Endothelial cell of umbilical vein (primary cell): ENCODE measurements around the gene PSD2. TPM values are rescaled to one million over a fixed set of nuclear protein-coding genes. Genes with fewer than 3 reads are reported as not detected.

Experiments used
- BruUV-seq: library from RNA; stranded (reverse); fragments of 400-500 nt; replicated peaks from 2 replicates; lab custom pipeline; 2021; lab: Mats Ljungman, UMichigan
- CTCF ChIA-PET: fragments of 300-600, 350-600 bp; sonication (Branson Sonifier 250); formaldehyde crosslinking; loops from one replicate; lab custom pipeline; 2021; ENCODE audit warnings: antibody characterized with exemption, inconsistent platforms; lab: Charles Lee
- POLR2A ChIA-PET: fragments of 300-600, 350-600 bp; sonication (Branson Sonifier 250); formaldehyde crosslinking; loops from one replicate; lab custom pipeline; 2021; ENCODE audit warnings: antibody characterized with exemption, inconsistent platforms; lab: Charles Lee
- DNase-seq: peaks from one replicate; pipeline ENCODE4 v3.0.0-alpha.2; 2011; ENCODE audit warnings: low read depth, low spot score
- FAIRE-seq: peaks from 2 replicates; lab custom pipeline; 2011; peaks lifted over from hg19 to GRCh38; lab: Jason Lieb, UNC
- H2AFZ ChIP-seq: 2 replicates; pipeline ENCODE4 v1.6.0; 2012; ENCODE audit warnings: low read depth, low read length, control low read depth, inconsistent platforms
- H3K27ac ChIP-seq: 2 replicates; pipeline ENCODE4 v1.5.1; 2011; ENCODE audit warnings: low read depth, mild to moderate bottlenecking, control low read depth, low read length, moderate library complexity; ENCODE audit not compliant: insufficient read depth
- H3K27me3 ChIP-seq, 2 experiments: 2 replicates each; pipeline versions ENCODE4 v1.6.0 to v1.6.1; 2011; ENCODE audit warnings: low read length in 2 of 2, mixed read lengths in 1 of 2; ENCODE audit not compliant: control insufficient read depth in 2 of 2, insufficient read depth in 2 of 2
- H3K36me3 ChIP-seq, 2 experiments: 2 replicates in 1 of 2; 3 replicates in 1 of 2; pipeline ENCODE4 v1.5.1; 2011; ENCODE audit warnings: low read length in 2 of 2, mild to moderate bottlenecking in 1 of 2, moderate library complexity in 1 of 2; ENCODE audit not compliant: control insufficient read depth in 2 of 2, insufficient read depth in 2 of 2; ENCODE audit errors: extremely low read depth in 1 of 2
- H3K4me1 ChIP-seq: 3 replicates; pipeline ENCODE4 v1.5.1; 2011; ENCODE audit warnings: mild to moderate bottlenecking, low read length; ENCODE audit not compliant: control insufficient read depth, insufficient read depth; ENCODE audit errors: extremely low read depth
- H3K4me2 ChIP-seq: 2 replicates; pipeline ENCODE4 v1.6.1; 2011; ENCODE audit warnings: low read length, control low read depth, mixed read lengths; ENCODE audit not compliant: insufficient read depth
- H3K4me3 ChIP-seq, 3 experiments: fragments of 200-600 bp in 1 of 3; sonication (generic), shearing (Covaris generic) in 1 of 3; replicated peaks in 1 of 3; 2 replicates each; pipeline ENCODE4 v1.5.1; 2011 to 2016; ENCODE audit warnings: control low read depth in 3 of 3, low read length in 3 of 3, mild to moderate bottlenecking in 2 of 3, inconsistent platforms in 1 of 3, low read depth in 1 of 3, moderate library complexity in 1 of 3; ENCODE audit not compliant: insufficient read depth in 1 of 3
- H3K79me2 ChIP-seq: 2 replicates; pipeline ENCODE4 v1.6.0; 2012; ENCODE audit warnings: low read length, inconsistent platforms; ENCODE audit not compliant: control insufficient read depth, insufficient read depth
- H3K9ac ChIP-seq: replicated peaks from 2 replicates; pipeline ENCODE3; 2011; ENCODE audit warnings: low read length, control low read depth; ENCODE audit not compliant: insufficient read depth; ENCODE audit errors: extremely low read depth
- H3K9me1 ChIP-seq: replicated peaks from 3 replicates; pipeline ENCODE4 v1.6.0; 2011; ENCODE audit warnings: mild to moderate bottlenecking, low read length; ENCODE audit not compliant: control insufficient read depth, insufficient read depth; ENCODE audit errors: extremely low read depth
- H3K9me3 ChIP-seq: replicated peaks from 2 replicates; pipeline ENCODE4 v1.5.1; 2012; ENCODE audit warnings: low read length, inconsistent platforms; ENCODE audit not compliant: control insufficient read depth, insufficient read depth
- H4K20me1 ChIP-seq: replicated peaks from 2 replicates; pipeline ENCODE3; 2011; ENCODE audit warnings: mild to moderate bottlenecking, low read length; ENCODE audit not compliant: control insufficient read depth, insufficient read depth; ENCODE audit errors: extremely low read depth
- EZH2 ChIP-seq: IDR thresholded peaks from 2 replicates; pipeline ENCODE4 v1.6.1; 2012; ENCODE audit warnings: borderline replicate concordance, low read depth, mild to moderate bottlenecking, moderate library complexity, low read length, inconsistent platforms; ENCODE audit not compliant: severe bottlenecking
- FOS ChIP-seq: IDR thresholded peaks from 2 replicates; pipeline ENCODE4 v1.6.1; 2011; ENCODE audit warnings: mild to moderate bottlenecking, low read length, moderate library complexity, borderline replicate concordance; ENCODE audit not compliant: insufficient read depth
- GATA2 ChIP-seq: IDR thresholded peaks from 2 replicates; pipeline ENCODE4 v1.7.0; 2011; ENCODE audit warnings: low read depth, mild to moderate bottlenecking, moderate library complexity, mixed read lengths, low read length; ENCODE audit not compliant: insufficient read length, insufficient read depth
- JUN ChIP-seq: IDR thresholded peaks from 2 replicates; pipeline ENCODE4 v1.6.1; 2011; ENCODE audit warnings: borderline replicate concordance, low read depth; ENCODE audit not compliant: insufficient read length, insufficient read depth
- MAX ChIP-seq: IDR thresholded peaks from 2 replicates; pipeline ENCODE4 v1.6.1; 2011; ENCODE audit not compliant: insufficient read depth, insufficient read length
- MYC ChIP-seq: IDR thresholded peaks from one replicate; pipeline ENCODE4 v1.6.1; 2011; ENCODE audit warnings: mild to moderate bottlenecking, low read depth, low read length
- POLR2A ChIP-seq: IDR thresholded peaks from 2 replicates; pipeline ENCODE4 v1.6.1; 2012; ENCODE audit warnings: low read depth, mild to moderate bottlenecking, control low read depth, low read length
- POLR2AphosphoS5 ChIP-seq: IDR thresholded peaks from 2 replicates; pipeline ENCODE4 v1.6.1; 2012; ENCODE audit warnings: low read depth, mild to moderate bottlenecking, control low read depth, low read length, moderate library complexity; ENCODE audit not compliant: insufficient read depth
- dilution Hi-C: fragments of 300-500 bp; cut with MboI; formaldehyde crosslinking; loops from one replicate; pipeline ENCODE4 v1.15.0; 2019; ENCODE audit warnings: low sequenced_read_pairs; ENCODE audit not compliant: extremely low pct_ligation_motif_present
- intact Hi-C: fragments of 100-400 bp; cut with micrococcal nuclease; formaldehyde crosslinking; loops from one replicate; pipeline ENCODE4 v1.10.0; 2022
- polyA plus RNA-seq, 4 experiments: library from polyadenylated mRNA; depleted of rRNA in 3 of 4; stranded (reverse) in 3 of 4; unstranded in 1 of 4; fragments of >200 nt; gene quantifications; 2 replicates each; pipeline versions ENCODE4 v1.2.1 to v1.2.3, GENCODE V29; 2011 to 2012; ENCODE audit warnings: missing spikeins in 1 of 4
- total RNA-seq: library from RNA; stranded (reverse); gene quantifications from 2 replicates; pipeline ENCODE4 v1.2.3, GENCODE V29; 2021
- TF ChIP-seq, protein P1 (sequence below), 2 donors: IDR thresholded peaks; 1 replicate in 1 of 2; 2 replicates in 1 of 2; pipeline ENCODE4 v1.5.1; 2011; ENCODE audit warnings: low read length in 2 of 2, mild to moderate bottlenecking in 2 of 2, moderate library complexity in 2 of 2, control low read depth in 1 of 2, inconsistent platforms in 1 of 2, low read depth in 1 of 2; ENCODE audit not compliant: insufficient read depth in 1 of 2; ENCODE audit errors: extremely low read depth in 1 of 2

PSD2 gene
- total and polyA plus RNA-seq, 2 donors (not counting 3 experiments of a cell fraction or from before 2014, with no cell fraction given): not detected

DNA sequence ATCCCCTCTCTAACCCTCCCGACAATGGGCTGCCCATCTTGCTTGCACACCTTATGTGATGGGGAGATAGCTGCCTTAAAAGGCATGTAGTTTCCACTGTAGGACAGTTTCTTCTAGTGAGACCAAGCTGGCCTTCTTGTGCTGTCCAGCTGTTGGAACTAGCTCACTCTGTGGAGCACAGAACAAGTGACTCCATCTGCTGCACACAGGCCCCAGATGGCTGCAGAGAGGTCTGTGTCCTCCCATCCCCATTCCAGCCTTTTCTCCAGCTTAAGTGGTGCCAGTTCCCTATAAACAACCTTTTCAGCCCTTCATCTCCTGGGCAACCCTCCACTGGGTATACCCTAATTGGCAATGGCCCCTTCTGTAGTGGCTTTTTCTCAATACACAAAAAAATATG lies 18.7 kb upstream of the PSD2 start:
- ChIA-PET POLR2A (interaction anchor here (0.8 kb wide), 1 partner anchor 294 kb away, joined by 5 read pairs; no protein-coding TSS in a partner anchor), CTCF (interaction anchor here (0.7 to 5.1 kb wide), 9 partner anchors 10 to 258 kb away, joined by 3 to 64 read pairs (median 4); no protein-coding TSS in a partner anchor)
- no peak overlapping the region for H2AFZ ChIP-seq
- TF ChIP-seq, protein P1, sequence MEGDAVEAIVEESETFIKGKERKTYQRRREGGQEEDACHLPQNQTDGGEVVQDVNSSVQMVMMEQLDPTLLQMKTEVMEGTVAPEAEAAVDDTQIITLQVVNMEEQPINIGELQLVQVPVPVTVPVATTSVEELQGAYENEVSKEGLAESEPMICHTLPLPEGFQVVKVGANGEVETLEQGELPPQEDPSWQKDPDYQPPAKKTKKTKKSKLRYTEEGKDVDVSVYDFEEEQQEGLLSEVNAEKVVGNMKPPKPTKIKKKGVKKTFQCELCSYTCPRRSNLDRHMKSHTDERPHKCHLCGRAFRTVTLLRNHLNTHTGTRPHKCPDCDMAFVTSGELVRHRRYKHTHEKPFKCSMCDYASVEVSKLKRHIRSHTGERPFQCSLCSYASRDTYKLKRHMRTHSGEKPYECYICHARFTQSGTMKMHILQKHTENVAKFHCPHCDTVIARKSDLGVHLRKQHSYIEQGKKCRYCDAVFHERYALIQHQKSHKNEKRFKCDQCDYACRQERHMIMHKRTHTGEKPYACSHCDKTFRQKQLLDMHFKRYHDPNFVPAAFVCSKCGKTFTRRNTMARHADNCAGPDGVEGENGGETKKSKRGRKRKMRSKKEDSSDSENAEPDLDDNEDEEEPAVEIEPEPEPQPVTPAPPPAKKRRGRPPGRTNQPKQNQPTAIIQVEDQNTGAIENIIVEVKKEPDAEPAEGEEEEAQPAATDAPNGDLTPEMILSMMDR (IDR thresholded peaks at IDR 0.05; ENCODE audit: extremely low read depth in 1 of 2, insufficient read depth in 1 of 2, low read depth in 1 of 2, low read length in 2 of 2): no peak
- TF ChIP-seq MYC (no peak), MAX (no peak)
- intact Hi-C loops (no loop called here), dilution Hi-C loops (no loop called here)
- H3K4me1 ChIP-seq: no peaks in the 10 kb centered on the region
- no peak overlapping the region for H3K27ac ChIP-seq
- H3K79me2 ChIP-seq: no peaks in the 10 kb centered on the region
- no TSS peak for BruUV-seq
- no peak overlapping the region for H3K4me3 ChIP-seq
- FAIRE-seq: no peak
- H4K20me1 ChIP-seq: no peaks in the 10 kb centered on the region
- no peak overlapping the region for H3K4me2 ChIP-seq
- peaks cover 8 to 15% of the 10 kb centered on the region in 2 experiments for H3K27me3 ChIP-seq
- H3K9ac ChIP-seq: no peak overlapping the region
- H3K9me3 ChIP-seq: no peaks in the 10 kb centered on the region
- DNase-seq: no peak
- no peaks in the 10 kb centered on the region for H3K36me3 ChIP-seq
- H3K9me1 ChIP-seq: no peaks in the 10 kb centered on the region

- no peaks in the 10 kb centered on the region for H3K9me3 ChIP-seq
- H3K4me1 ChIP-seq: peaks cover 3% of the 10 kb centered on the region
- dilution Hi-C loops: no loop called here
- no peak overlapping the region for H3K4me2 ChIP-seq
- TF ChIP-seq POLR2A (no peak), MYC (no peak), FOS (no peak), JUN (no peak), GATA2 (no peak), MAX (no peak), EZH2 (no peak), POLR2AphosphoS5 (no peak)
- TF ChIP-seq, protein P1 (IDR thresholded peaks at IDR 0.05; ENCODE audit: extremely low read depth in 1 of 2, insufficient read depth in 1 of 2, low read depth in 1 of 2, low read length in 2 of 2): no peak
- DNase-seq: no peak
- no peak overlapping the region for H3K4me3 ChIP-seq
- intact Hi-C loops: no loop called here
- no peak for FAIRE-seq
- no peaks in the 10 kb centered on the region for H4K20me1 ChIP-seq
- no TSS peak for BruUV-seq
- no peak overlapping the region for H2AFZ ChIP-seq
- H3K9me1 ChIP-seq: no peaks in the 10 kb centered on the region
- no peak overlapping the region for H3K9ac ChIP-seq
- H3K79me2 ChIP-seq: no peaks in the 10 kb centered on the region
- H3K36me3 ChIP-seq: no peaks in the 10 kb centered on the region
- POLR2A ChIA-PET: no interaction called here
- no peak overlapping the region for H3K27ac ChIP-seq
- H3K27me3 ChIP-seq: peaks cover 5 to 11% of the 10 kb centered on the region in 2 experiments
- CTCF ChIA-PET: interaction anchor here (0.6 to 2.2 kb wide), 3 partner anchors 8 to 185 kb away, joined by 3 to 9 read pairs (median 4); no protein-coding TSS in a partner anchor
Measured at GRCh38 chr5:139783436-139783965, 12.1 kb upstream of the PSD2 start.
